ENCODE data around the gene DIP2C. TPM values are rescaled to one million over a fixed set of nuclear protein-coding genes. Genes with fewer than 3 reads are reported as not detected.

The DIP2C gene
- total RNA-seq, 4 donors from 2014 or later: 2.4 to 14.9 (median 6.1) TPM

DNA sequence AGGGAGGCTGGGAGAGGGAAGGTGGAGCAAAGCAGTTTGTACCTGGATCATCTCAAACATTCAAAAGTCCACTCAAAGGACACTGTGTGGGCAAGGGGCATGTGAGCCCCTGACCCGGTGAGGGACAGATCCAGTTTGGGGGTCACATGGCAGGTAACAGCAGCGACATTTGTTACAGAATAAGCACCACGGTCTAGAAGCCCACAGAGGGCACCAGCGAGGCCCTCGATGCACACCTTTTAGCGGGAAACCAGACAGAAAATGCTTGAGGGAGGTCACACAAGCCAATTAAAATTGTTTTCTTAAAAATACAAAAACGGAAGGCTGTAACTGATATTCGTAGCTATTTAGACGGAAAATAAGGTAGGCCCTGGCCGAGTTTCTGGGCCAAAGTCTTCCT, 409.8 kb downstream of the DIP2C start:
- no peaks in the 10 kb centered on the region for H3K4me1 ChIP-seq
- no peak for DNase-seq
- WGBS, 2 donors: 84 to 86% methylated on average over 10 of the region's 10 CpGs
- no peaks in the 10 kb centered on the region for H3K27me3 ChIP-seq
- H3K4me3 ChIP-seq: no peak overlapping the region
- H3K27ac ChIP-seq: no peak overlapping the region
- H3K36me3 ChIP-seq: peaks cover 0 to 92% (median 8%) of the 10 kb centered on the region in 3 donors
- intact Hi-C loops (cut with DNase I): no loop called here
- no peak for TF ChIP-seq POLR2A (IDR thresholded peaks at IDR 0.05)
- TF ChIP-seq, protein P1, sequence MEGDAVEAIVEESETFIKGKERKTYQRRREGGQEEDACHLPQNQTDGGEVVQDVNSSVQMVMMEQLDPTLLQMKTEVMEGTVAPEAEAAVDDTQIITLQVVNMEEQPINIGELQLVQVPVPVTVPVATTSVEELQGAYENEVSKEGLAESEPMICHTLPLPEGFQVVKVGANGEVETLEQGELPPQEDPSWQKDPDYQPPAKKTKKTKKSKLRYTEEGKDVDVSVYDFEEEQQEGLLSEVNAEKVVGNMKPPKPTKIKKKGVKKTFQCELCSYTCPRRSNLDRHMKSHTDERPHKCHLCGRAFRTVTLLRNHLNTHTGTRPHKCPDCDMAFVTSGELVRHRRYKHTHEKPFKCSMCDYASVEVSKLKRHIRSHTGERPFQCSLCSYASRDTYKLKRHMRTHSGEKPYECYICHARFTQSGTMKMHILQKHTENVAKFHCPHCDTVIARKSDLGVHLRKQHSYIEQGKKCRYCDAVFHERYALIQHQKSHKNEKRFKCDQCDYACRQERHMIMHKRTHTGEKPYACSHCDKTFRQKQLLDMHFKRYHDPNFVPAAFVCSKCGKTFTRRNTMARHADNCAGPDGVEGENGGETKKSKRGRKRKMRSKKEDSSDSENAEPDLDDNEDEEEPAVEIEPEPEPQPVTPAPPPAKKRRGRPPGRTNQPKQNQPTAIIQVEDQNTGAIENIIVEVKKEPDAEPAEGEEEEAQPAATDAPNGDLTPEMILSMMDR (IDR thresholded peaks at IDR 0.05): no peak
- H3K9me3 ChIP-seq: no peaks in the 10 kb centered on the region

DNA sequence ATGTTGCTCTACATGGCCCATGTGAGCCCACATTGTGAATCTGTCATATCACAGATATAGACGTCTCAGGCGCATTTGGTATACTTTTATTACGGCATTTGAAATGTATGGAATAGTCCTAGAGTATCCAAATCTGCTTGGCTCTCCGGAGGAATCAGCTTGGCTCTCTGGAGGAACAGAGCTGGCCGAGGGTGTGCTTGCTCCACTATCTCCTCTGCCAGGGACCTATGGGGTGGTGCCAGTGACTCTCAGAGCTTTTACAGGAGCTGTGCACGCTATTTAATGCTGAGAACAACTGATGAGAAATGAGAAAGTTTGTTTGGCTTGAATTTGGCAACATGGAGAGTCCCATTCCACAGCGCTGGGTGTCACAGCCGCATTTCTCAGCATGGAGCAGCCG, 410.2 kb downstream of the DIP2C start:
- H3K9me3 ChIP-seq: no peaks in the 10 kb centered on the region
- no peak overlapping the region for H3K4me3 ChIP-seq
- H3K4me1 ChIP-seq: no peaks in the 10 kb centered on the region
- H3K27ac ChIP-seq: no peak overlapping the region
- TF ChIP-seq POLR2A (IDR thresholded peaks at IDR 0.05): no peak
- TF ChIP-seq, protein P1 (IDR thresholded peaks at IDR 0.05): no peak
- H3K36me3 ChIP-seq: peaks cover 0 to 88% (median 8%) of the 10 kb centered on the region in 3 donors
- DNase-seq: no peak
- H3K27me3 ChIP-seq: no peaks in the 10 kb centered on the region
- 96 to 98% methylated on average over 6 of the region's 9 CpGs for WGBS, 2 donors
- intact Hi-C loops (cut with DNase I): no loop called here

DNA sequence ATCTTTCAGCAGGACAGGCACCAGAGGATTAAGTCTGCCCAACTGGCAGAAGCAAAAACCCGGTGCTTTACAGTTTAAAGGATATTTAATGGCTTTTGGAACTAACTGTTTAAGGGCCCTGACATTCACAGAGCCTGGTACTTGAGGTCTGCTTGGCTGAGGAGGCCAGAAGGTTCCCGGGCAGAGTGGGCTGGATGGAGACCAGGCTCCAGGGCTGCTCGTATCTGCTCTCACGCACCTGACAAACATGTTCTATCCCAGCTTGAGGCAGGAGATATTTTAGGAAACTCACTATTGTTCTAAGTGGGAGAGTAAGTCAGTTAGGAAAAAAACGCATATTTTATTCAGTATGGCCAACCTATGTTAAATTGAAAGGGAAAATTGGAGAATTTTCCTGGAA, 410.8 kb downstream of the DIP2C start:
- no peak for DNase-seq
- TF ChIP-seq, protein P1 (IDR thresholded peaks at IDR 0.05): no peak
- no peaks in the 10 kb centered on the region for H3K9me3 ChIP-seq
- peaks cover 0 to 83% (median 8%) of the 10 kb centered on the region in 3 donors for H3K36me3 ChIP-seq
- 88 to 93% methylated on average over 5 of the region's 5 CpGs for WGBS, 2 donors
- no peak overlapping the region for H3K4me3 ChIP-seq
- H3K27me3 ChIP-seq: no peaks in the 10 kb centered on the region
- H3K27ac ChIP-seq: no peak overlapping the region
- intact Hi-C loops (cut with DNase I): no loop called here
- no peaks in the 10 kb centered on the region for H3K4me1 ChIP-seq

DNA sequence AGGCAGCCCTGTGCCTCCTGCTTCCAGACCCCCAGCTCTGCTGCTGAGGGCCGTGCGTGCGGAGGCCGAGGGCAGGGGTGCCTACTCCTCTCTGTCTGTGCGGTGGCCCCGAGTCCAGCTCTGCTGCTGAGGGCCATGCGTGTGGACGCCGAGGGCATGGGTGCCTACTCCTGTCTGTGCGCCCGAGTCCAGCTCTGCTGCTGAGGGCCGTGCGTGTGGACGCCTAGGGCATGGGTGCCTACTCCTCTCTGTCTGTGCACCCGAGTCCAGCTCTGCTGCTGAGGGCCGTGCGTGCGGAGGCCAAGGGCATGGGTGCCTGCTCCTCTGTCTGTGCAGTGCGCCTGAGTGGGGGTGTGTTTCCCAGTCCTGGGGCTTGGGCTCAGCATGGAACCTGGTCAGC, 411.5 kb downstream of the DIP2C start:
- Histone ChIP-seq H3K9me3 (no peaks in the 10 kb centered on the region), H3K4me1 (no peaks in the 10 kb centered on the region), H3K36me3 (peaks cover 0 to 75% (median 7%) of the 10 kb centered on the region in 3 donors), H3K4me3 (no peak overlapping the region), H3K27me3 (no peaks in the 10 kb centered on the region), H3K27ac (no peak overlapping the region)
- TF ChIP-seq, protein P1 (IDR thresholded peaks at IDR 0.05): no peak
- TF ChIP-seq POLR2A (IDR thresholded peaks at IDR 0.05): no peak
- intact Hi-C loops (cut with DNase I): no loop called here
- DNase-seq: no peak
- WGBS, 2 donors: no CpG with 5 or more reads among the region's 19 CpGs

DNA sequence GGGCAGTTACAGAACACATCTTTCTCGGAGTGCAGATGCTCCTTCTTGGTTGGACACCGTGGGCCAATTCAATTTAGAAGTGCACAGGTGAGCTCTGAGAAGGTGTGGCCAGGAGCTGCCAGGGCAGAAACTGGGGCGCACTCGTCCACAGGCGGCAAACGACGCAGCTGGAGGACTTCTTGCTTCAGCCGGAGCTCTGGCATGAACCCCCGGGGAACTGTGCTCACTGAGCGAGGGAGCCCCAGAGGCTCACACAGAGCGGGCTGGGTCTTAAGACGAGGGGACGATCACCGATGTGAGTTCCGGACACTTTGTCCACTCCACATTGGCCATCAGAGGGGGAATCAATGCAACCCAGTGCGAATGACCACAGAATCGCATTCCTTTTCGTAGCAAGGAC, 413.8 kb downstream of the DIP2C start:
- H3K4me3 ChIP-seq: no peak overlapping the region
- TF ChIP-seq, protein P1 (IDR thresholded peaks at IDR 0.05): no peak
- no peak for TF ChIP-seq POLR2A (IDR thresholded peaks at IDR 0.05)
- no peaks in the 10 kb centered on the region for H3K9me3 ChIP-seq
- H3K36me3 ChIP-seq: peaks cover 0 to 52% (median 0%) of the 10 kb centered on the region in 3 donors
- H3K27ac ChIP-seq: no peak overlapping the region
- H3K27me3 ChIP-seq: no peaks in the 10 kb centered on the region
- H3K4me1 ChIP-seq: no peaks in the 10 kb centered on the region
- WGBS, 2 donors: 91 to 93% methylated on average over 17 to 18 of the region's 18 CpGs
- intact Hi-C loops (cut with DNase I): no loop called here
- no peak for DNase-seq
